Mesenchymal stem cell (in vitro differentiated cells and primary cell): Measurements from ENCODE around the gene PLPPR4.

Experiments
- DNase-seq: peaks from one replicate; pipeline ENCODE4 v3.0.0-alpha.2; 2013
- H2AFZ ChIP-seq: one replicate; pipeline ENCODE4 v1.6.1; 2013; ENCODE audit warnings: low read depth, mild to moderate bottlenecking, control low read depth, inconsistent platforms, low read length, moderate library complexity
- H2AK5ac ChIP-seq: 2 replicates; pipeline ENCODE4 v1.6.1; 2013; ENCODE audit warnings: low read length, moderate library complexity, mild to moderate bottlenecking, inconsistent platforms; ENCODE audit not compliant: severe bottlenecking
- H2BK120ac ChIP-seq: one replicate; pipeline ENCODE4 v1.6.1; 2013; ENCODE audit warnings: low read depth, mild to moderate bottlenecking, inconsistent platforms, low read length, moderate library complexity
- H2BK12ac ChIP-seq, 2 experiments: one replicate each; pipeline ENCODE4 v1.6.1; 2013; ENCODE audit warnings: inconsistent platforms in 2 of 2, low read length in 2 of 2, mild to moderate bottlenecking in 2 of 2, moderate library complexity in 2 of 2, control low read depth in 1 of 2
- H2BK15ac ChIP-seq: one replicate; pipeline ENCODE4 v1.6.1; 2013; ENCODE audit warnings: mild to moderate bottlenecking, low read depth, inconsistent platforms; ENCODE audit not compliant: poor library complexity, severe bottlenecking
- H2BK5ac ChIP-seq: 2 replicates; pipeline ENCODE4 v1.6.1; 2013; ENCODE audit warnings: low read depth, mild to moderate bottlenecking, low read length, control low read depth, inconsistent platforms; ENCODE audit not compliant: poor library complexity, severe bottlenecking
- H3K14ac ChIP-seq, 2 experiments: one replicate each; pipeline ENCODE4 v1.6.1; 2013; ENCODE audit warnings: inconsistent platforms in 2 of 2, low read length in 2 of 2, control low read depth in 1 of 2, mild to moderate bottlenecking in 1 of 2, moderate library complexity in 1 of 2
- H3K18ac ChIP-seq, 2 experiments: one replicate each; pipeline ENCODE4 v1.6.1; 2013; ENCODE audit warnings: inconsistent platforms in 2 of 2, low read length in 2 of 2, control low read depth in 1 of 2, low read depth in 1 of 2, mild to moderate bottlenecking in 1 of 2
- H3K23ac ChIP-seq, 2 experiments: one replicate each; pipeline ENCODE4 v1.6.1; 2013; ENCODE audit warnings: inconsistent platforms in 2 of 2, low read length in 2 of 2, mild to moderate bottlenecking in 2 of 2, moderate library complexity in 2 of 2, control low read depth in 1 of 2
- H3K27ac ChIP-seq: 2 replicates; pipeline ENCODE4 v1.5.1; 2013; ENCODE audit warnings: mild to moderate bottlenecking, moderate library complexity, low read length, control low read depth, inconsistent platforms; ENCODE audit not compliant: poor library complexity, severe bottlenecking
- H3K27me3 ChIP-seq, 2 experiments: 2 replicates each; pipeline versions ENCODE4 v1.6.1 to v1.7.0; 2013; ENCODE audit warnings: low read length in 2 of 2, mild to moderate bottlenecking in 2 of 2, moderate library complexity in 2 of 2, control low read depth in 1 of 2, inconsistent platforms in 1 of 2; ENCODE audit not compliant: control insufficient read depth in 1 of 2, insufficient read depth in 1 of 2
- H3K36me3 ChIP-seq, 2 experiments: 2 replicates each; pipeline versions ENCODE4 v1.6.1 to v1.7.0; 2013; ENCODE audit warnings: low read length in 2 of 2, control low read depth in 1 of 2, inconsistent platforms in 1 of 2, low read depth in 1 of 2, mild to moderate bottlenecking in 1 of 2; ENCODE audit not compliant: insufficient read depth in 2 of 2, control insufficient read depth in 1 of 2
- H3K4ac ChIP-seq, 2 experiments: one replicate each; pipeline ENCODE4 v1.6.1; 2013; ENCODE audit warnings: inconsistent platforms in 2 of 2, low read length in 2 of 2, mild to moderate bottlenecking in 2 of 2, moderate library complexity in 2 of 2, control low read depth in 1 of 2, low read depth in 1 of 2
- H3K4me1 ChIP-seq: 2 replicates; pipeline ENCODE4 v1.6.1; 2013; ENCODE audit warnings: low read depth, low read length, control low read depth; ENCODE audit not compliant: control insufficient read depth, insufficient read depth
- H3K4me2 ChIP-seq: 2 replicates; pipeline ENCODE4 v1.6.1; 2013; ENCODE audit warnings: low read length, mild to moderate bottlenecking, inconsistent platforms; ENCODE audit not compliant: poor library complexity, severe bottlenecking
- H3K4me3 ChIP-seq, 2 experiments: 2 replicates each; pipeline versions ENCODE4 v1.5.1 to v1.7.0; 2013; ENCODE audit warnings: low read length in 2 of 2, mild to moderate bottlenecking in 2 of 2, control low read depth in 1 of 2, low read depth in 1 of 2; ENCODE audit not compliant: insufficient read depth in 1 of 2
- H3K79me1 ChIP-seq: replicated peaks from 2 replicates; pipeline ENCODE4 v1.6.1; 2013; ENCODE audit warnings: mild to moderate bottlenecking, control low read depth, low read length, inconsistent platforms; ENCODE audit not compliant: poor library complexity, severe bottlenecking
- H3K9ac ChIP-seq: 2 replicates; pipeline ENCODE4 v1.7.0; 2013; ENCODE audit warnings: mild to moderate bottlenecking, low read length, moderate library complexity
- H3K9me3 ChIP-seq: 2 replicates; pipeline ENCODE4 v1.7.0; 2013; ENCODE audit warnings: mild to moderate bottlenecking, low read length; ENCODE audit not compliant: control insufficient read depth
- H4K8ac ChIP-seq: one replicate; pipeline ENCODE4 v1.6.1; 2013; ENCODE audit warnings: inconsistent platforms, mild to moderate bottlenecking, low read length, moderate library complexity
- H4K91ac ChIP-seq: one replicate; pipeline ENCODE4 v1.6.1; 2013; ENCODE audit warnings: mild to moderate bottlenecking, low read length, inconsistent platforms
- WGBS: methylation state at CpG from one replicate; pipeline ENCODE4 v1.1.7; 2013; ENCODE audit warnings: mixed read lengths; 5-methylcytosine and 5-hydroxymethylcytosine counted together

PLPPR4 gene

DNA sequence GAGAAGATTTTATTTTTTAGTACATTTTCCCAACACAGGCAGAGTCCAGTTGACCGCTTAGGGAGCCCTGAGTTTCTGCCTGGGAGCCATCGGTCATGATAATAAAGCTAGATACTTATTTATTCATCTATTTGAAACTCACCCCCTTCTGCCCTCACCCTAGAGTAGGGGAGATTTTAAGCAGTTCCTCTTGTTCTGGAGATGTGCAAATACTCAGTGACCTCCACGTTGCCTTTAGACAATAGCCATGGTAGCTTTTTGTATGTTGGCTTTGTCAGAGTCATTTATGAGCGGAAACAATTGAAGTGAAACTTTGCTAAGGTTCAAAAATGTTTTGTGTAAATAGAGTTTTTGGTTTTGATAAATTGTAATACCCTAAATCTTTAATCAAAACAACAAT lies 45.7 kb upstream of the PLPPR4 start:
- Histone ChIP-seq H3K4me3 (no peak overlapping the region), H2AFZ (no peak overlapping the region), H3K9me3 (peaks cover 21% of the 10 kb centered on the region), H2BK120ac (no peak overlapping the region), H3K36me3 (no peaks in the 10 kb centered on the region), H3K4me1 (no peaks in the 10 kb centered on the region), H3K4me2 (no peak overlapping the region), H2BK12ac (no peak overlapping the region), H3K27me3 (no peaks in the 10 kb centered on the region), H3K27ac (no peak overlapping the region), H2AK5ac (no peak overlapping the region), H2BK5ac (no peak overlapping the region), H3K4ac (no peak overlapping the region), H3K14ac (no peak overlapping the region), H4K91ac (no peak overlapping the region), H3K18ac (no peak overlapping the region), H2BK15ac (no peak overlapping the region), H3K79me1 (no peaks in the 10 kb centered on the region), H3K9ac (no peak overlapping the region), H3K23ac (no peak overlapping the region), H4K8ac (no peak overlapping the region)
- no peak for DNase-seq
- 57% methylated on average over 1 of the region's 4 CpGs for WGBS

DNA sequence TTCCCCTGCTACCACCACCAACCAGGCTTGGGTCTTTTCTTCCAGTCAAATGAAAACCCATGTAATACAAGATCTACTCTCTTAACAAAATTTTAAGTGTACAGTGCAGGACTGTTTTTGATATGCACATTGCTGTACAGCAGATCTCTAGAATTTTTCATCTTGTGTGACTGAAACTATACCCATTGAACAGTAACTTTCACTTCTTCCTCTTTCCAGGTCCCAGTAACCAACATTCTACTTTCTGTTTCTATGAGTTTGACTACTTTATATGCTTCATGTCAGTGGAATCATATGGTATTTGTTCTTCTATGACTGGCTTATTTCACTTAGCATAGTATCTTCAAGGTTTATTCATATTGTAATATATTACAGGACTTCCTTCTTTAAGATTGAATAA lies 45.3 kb upstream of the PLPPR4 start:
- Histone ChIP-seq H3K27ac (no peak overlapping the region), H3K4me3 (no peak overlapping the region), H3K9ac (no peak overlapping the region), H2BK15ac (no peak overlapping the region), H3K36me3 (no peaks in the 10 kb centered on the region), H2AK5ac (no peak overlapping the region), H3K23ac (no peak overlapping the region), H3K9me3 (peaks cover 21% of the 10 kb centered on the region), H2AFZ (no peak overlapping the region), H3K14ac (no peak overlapping the region), H3K18ac (no peak overlapping the region), H4K8ac (no peak overlapping the region), H2BK12ac (no peak overlapping the region), H3K4me1 (no peaks in the 10 kb centered on the region), H3K4me2 (no peak overlapping the region), H3K27me3 (no peaks in the 10 kb centered on the region), H2BK120ac (no peak overlapping the region), H4K91ac (no peak overlapping the region), H3K4ac (no peak overlapping the region), H3K79me1 (no peaks in the 10 kb centered on the region), H2BK5ac (no peak overlapping the region)
- no peak for DNase-seq

DNA sequence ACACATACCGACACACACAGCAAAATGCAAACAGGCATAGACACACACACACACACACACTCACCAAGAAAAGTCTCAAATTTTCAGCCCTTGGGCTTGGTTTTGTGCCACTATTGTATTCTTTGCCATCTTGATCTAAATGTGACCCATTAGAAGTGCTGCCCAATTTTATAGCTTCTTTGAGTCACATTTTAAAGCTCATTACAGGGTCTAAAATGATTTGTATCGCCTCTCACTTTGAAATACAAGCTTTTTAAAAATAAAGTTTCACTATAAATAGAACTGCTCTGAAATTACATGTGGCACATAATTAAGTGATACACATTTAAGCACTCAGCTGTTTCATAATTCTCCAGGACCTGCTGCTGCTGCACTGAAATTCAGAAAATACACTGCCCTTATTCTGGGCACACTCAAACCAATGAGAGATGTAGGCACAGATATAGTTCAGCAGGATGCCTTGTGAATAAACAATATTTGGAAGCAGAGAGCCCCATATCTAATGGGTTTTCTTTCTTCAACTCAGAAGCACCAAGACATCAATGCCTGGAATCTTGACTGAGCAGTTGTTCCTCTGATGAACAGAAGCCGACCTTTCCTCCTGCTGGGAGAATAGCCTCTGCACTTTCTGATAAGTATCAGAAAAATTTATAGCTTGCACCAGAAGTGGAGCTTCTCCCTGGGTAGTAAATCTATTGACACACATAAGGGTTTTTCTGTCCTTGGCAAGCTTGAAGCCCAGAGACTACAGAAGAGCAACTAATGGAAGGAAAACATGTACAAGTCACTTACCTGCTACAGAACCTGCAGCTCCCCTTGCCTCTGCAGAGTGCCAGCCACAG lies 37.0 kb upstream of the PLPPR4 start:
- Histone ChIP-seq H4K91ac (no peak overlapping the region), H3K4me3 (no peak overlapping the region), H3K23ac (no peak overlapping the region), H2BK120ac (no peak overlapping the region), H3K9me3 (no peaks in the 10 kb centered on the region), H3K14ac (no peak overlapping the region), H3K4me1 (no peaks in the 10 kb centered on the region), H2BK5ac (no peak overlapping the region), H2AFZ (no peak overlapping the region), H2BK12ac (no peak overlapping the region), H3K4ac (no peak overlapping the region), H3K4me2 (no peak overlapping the region), H3K27ac (no peak overlapping the region), H3K9ac (no peak overlapping the region), H3K79me1 (no peaks in the 10 kb centered on the region), H3K36me3 (no peaks in the 10 kb centered on the region), H4K8ac (no peak overlapping the region), H2BK15ac (no peak overlapping the region), H2AK5ac (no peak overlapping the region), H3K27me3 (peaks cover 0 to 4% of the 10 kb centered on the region in 2 experiments), H3K18ac (no peak overlapping the region)
- WGBS: 62% methylated on average over 2 of the region's 3 CpGs
- no peak for DNase-seq

DNA sequence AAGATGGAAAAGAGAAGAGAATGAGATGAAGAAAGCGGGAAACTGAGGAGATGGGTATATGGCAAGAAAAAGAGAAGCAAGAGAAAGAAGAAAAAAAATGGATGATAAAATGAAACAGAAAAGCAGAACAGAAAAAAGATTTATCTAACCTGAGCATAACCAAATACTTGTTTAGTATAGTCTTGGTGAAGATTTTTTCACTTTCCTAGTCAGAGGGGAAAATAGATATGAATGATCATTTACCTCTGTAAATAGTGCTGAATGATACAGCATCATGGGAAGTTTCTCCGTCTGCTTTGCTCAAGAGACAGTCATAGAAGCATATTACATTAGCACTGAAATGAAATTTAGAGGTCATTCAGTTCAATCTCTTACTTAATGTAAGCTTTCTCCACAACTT lies 36.1 kb upstream of the PLPPR4 start:
- Histone ChIP-seq H4K91ac (no peak overlapping the region), H2BK15ac (no peak overlapping the region), H2AFZ (no peak overlapping the region), H2BK120ac (no peak overlapping the region), H3K9me3 (no peaks in the 10 kb centered on the region), H3K36me3 (no peaks in the 10 kb centered on the region), H3K79me1 (no peaks in the 10 kb centered on the region), H3K4me1 (no peaks in the 10 kb centered on the region), H2BK5ac (no peak overlapping the region), H3K14ac (no peak overlapping the region), H2AK5ac (no peak overlapping the region), H3K23ac (no peak overlapping the region), H4K8ac (no peak overlapping the region), H3K4ac (no peak overlapping the region), H3K9ac (no peak overlapping the region), H3K4me2 (no peak overlapping the region), H3K27ac (no peak overlapping the region), H2BK12ac (no peak overlapping the region), H3K18ac (no peak overlapping the region), H3K27me3 (peaks cover 0 to 4% of the 10 kb centered on the region in 2 experiments), H3K4me3 (no peak overlapping the region)
- 100% methylated on average over 1 of the region's 2 CpGs for WGBS
- DNase-seq: no peak
